HG03108 (cell line): Measurements from ENCODE around the gene HMHB1.
"Not testable (repeated sequence)": the region's sequence is repeated elsewhere in the genome, so short reads cannot be mapped to it uniquely, and the experiment has no call there.

ENCODE experiments used
- ATAC-seq: cut with Tn5 transposase; IDR thresholded peaks from one replicate; pipeline ENCODE4 v1.9.1; 2021; ENCODE audit warnings: moderate library complexity; ENCODE audit not compliant: unreplicated experiment

The HMHB1 gene

GRCh38 chr5:143801252-143801939 is 10.6 kb upstream of the HMHB1 start:
- ATAC-seq = no peak

- no peak for ATAC-seq
Observed at GRCh38 chr5:143805861-143806260, 6.1 kb upstream of the HMHB1 start.

- peak; percentile 47 for ATAC-seq
Observed at GRCh38 chr5:143806579-143806978, 5.4 kb upstream of the HMHB1 start.

- ATAC-seq = no peak
Observed at GRCh38 chr5:143807401-143807800, 4.6 kb upstream of the HMHB1 start.

- not testable (repeated sequence) for ATAC-seq
Observed at GRCh38 chr5:143816370-143816769, 4.4 kb downstream of the HMHB1 start.

- ATAC-seq = no peak
Observed at GRCh38 chr5:143819716-143820115, 7.8 kb downstream of the HMHB1 start.

- no peak for ATAC-seq
Observed at GRCh38 chr5:143820451-143820850, 8.5 kb downstream of the HMHB1 start.

- peak; percentile 52 for ATAC-seq
Observed at GRCh38 chr5:143824851-143825720, 13.1 kb downstream of the HMHB1 start.

GRCh38 chr5:143826951-143827444 is 15.0 kb downstream of the HMHB1 start:
- peak; percentile 91 for ATAC-seq

GRCh38 chr5:143828710-143829109 is 16.7 kb downstream of the HMHB1 start:
- ATAC-seq = no peak

GRCh38 chr5:143833177-143833576 is 21.2 kb downstream of the HMHB1 start:
- ATAC-seq = no peak

GRCh38 chr5:143835251-143835650 is 23.3 kb downstream of the HMHB1 start:
- no peak for ATAC-seq

- ATAC-seq = no peak
Observed at GRCh38 chr5:143836161-143836725, 24.3 kb downstream of the HMHB1 start.

GRCh38 chr5:143837306-143837848 is 25.4 kb downstream of the HMHB1 start:
- no peak for ATAC-seq

- no peak for ATAC-seq
Observed at GRCh38 chr5:143841446-143841845, 29.5 kb downstream of the HMHB1 start.

GRCh38 chr5:143842920-143843319 is 31.0 kb downstream of the HMHB1 start:
- no peak for ATAC-seq

GRCh38 chr5:143843461-143843860 is 31.5 kb downstream of the HMHB1 start:
- no peak for ATAC-seq

GRCh38 chr5:143850050-143850683 is 38.2 kb downstream of the HMHB1 start:
- no peak for ATAC-seq

GRCh38 chr5:143851383-143851782 is 39.4 kb downstream of the HMHB1 start:
- no peak for ATAC-seq

GRCh38 chr5:143860211-143860610 is 48.2 kb downstream of the HMHB1 start:
- no peak for ATAC-seq

- no peak for ATAC-seq
Observed at GRCh38 chr5:143862271-143862670, 50.3 kb downstream of the HMHB1 start.
